HG03175 (cell line): ENCODE measurements around the gene C7orf57.

Source experiments
- ATAC-seq: cut with Tn5 transposase; IDR thresholded peaks from one replicate; pipeline ENCODE4 v1.9.1; 2021; ENCODE audit warnings: mild to moderate bottlenecking, moderate library complexity; ENCODE audit not compliant: unreplicated experiment

The C7orf57 gene

DNA sequence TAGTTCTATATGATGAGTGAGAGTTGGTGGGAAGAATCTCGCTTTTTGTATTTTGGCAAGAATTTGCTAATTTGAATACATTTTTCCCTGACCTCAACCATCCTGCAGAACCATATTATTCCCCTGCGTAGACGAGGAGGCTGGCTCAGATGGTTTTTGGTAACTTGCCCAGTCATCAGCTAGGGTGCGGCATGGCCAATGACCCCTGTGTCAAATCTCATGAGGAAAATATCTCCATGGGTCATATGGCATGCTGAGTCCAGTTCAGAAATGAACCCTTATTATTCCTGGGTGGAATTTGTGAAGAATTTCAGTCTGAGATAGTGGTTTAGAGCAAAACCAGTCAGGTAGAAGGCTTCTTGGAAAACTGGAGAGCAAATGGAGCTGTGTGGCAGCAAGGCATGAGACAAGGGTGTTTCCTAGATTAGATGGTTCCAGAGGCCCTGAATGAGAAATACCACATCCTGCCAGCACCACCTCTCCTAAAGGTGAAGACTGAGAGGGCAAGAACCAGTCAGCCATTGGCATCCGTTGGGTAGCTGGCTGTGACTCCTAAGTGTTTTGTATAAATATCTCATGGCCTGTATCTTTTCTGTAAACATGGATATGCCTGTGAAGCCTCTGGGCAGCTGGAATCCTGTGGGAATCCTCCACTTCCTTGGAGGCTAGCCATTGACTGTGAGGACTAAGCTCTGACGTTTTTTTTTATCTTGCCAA, 47.9 kb downstream of the C7orf57 start:
- ATAC-seq, result no peak

- ATAC-seq, result peak; percentile 61
Measured at GRCh38 chr7:48084727-48085432, 49.5 kb downstream of the C7orf57 start.

GRCh38 chr7:48085433-48085791, 50.1 kb downstream of the C7orf57 start:
- peak; percentile 11 for ATAC-seq

GRCh38 chr7:48085942-48086341, 50.6 kb downstream of the C7orf57 start:
- no peak for ATAC-seq

GRCh38 chr7:48087349-48087748, 52.0 kb downstream of the C7orf57 start:
- ATAC-seq, result peak; percentile 19

GRCh38 chr7:48088559-48089045, 53.3 kb downstream of the C7orf57 start:
- peak; percentile 63 for ATAC-seq

DNA sequence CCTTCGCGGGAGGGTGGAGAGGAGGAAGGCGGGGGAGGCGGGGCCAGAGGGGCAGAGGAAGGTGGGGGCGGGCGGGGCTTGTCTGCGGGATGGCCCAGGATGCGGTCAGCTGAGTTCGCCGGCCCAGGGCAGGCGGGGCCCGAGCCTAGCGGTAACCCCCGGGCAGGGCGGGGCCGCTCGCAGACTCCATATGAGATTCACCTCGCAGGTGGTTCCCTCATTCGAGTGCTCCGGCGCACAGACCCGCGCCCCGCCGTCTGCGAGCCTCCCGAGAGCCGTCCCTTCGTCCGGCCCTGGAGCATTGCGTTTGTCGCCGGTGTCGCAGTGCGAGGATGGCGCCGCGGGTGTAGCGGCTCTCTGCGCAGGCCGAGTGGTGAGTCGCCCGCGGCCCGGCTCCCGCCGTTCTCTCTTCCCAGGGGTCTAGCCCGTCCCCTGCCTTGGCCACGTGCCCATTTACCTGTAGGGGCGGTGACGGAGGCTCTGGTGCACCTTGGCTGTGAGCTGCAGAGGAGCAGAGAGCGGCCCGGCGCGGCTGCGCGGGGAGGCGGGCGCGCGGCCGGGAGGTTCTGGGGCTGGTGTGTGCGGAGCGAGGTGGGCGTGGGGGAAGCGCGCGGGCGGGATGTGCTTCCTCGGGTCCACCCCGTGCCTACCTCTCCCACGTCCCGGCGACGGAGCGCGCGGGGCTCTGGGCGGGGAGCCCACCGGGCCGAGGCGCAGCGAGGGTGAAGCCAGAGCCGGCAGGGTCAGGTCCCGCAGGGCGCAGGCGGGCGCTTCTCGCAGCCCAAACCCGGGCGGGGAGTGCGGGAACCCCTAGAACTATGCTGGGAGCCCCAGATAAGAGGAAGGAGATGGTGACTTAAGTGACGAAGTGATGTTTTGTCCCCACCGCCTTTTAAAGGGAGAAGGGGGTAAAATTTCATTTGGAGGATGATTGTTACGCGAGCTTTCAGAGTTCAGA, 54.0 kb downstream of the C7orf57 start, which contains the start of gene UPP1:
UPP1 (plus strand) TSS at position 220 of the 958 bp plus-strand sequence. CDS start 5,519 bp downstream, outside the sequence.
- ATAC-seq, result peak; percentile 58

DNA sequence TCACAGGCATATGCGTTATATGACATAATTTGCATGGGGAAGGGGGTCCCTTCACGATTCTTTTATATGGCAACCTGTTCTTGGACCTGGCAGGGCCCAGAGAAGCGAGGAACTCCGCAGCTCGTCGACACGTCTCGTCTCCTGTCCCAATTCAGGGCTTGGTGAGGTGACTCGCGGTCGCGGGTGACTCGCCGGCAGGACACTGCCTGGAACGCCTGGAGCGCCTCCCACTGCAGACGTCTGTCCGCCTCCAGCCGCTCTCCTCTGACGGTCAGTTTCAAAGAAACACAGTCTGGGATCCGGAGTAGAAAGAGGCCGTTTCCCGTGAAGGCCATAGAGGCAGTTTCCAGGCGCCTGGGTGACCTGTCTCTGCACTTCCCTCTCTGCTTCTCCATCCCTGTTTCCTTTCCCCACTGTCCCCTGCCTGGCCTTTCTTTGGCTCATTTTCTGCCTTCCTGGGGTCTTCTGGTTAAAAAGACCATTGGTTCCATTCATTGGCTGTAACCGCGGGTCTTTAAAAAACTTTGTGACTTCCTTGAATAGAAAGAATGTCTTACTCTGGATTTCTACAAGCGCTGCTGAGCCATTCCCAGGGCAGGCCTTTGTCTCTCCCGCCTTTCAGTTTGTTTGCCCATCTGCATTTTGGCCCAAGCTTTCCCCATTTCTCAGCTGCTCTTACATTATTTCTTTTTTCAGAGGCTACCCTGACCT, 54.9 kb downstream of the C7orf57 start:
- ATAC-seq, result no peak

GRCh38 chr7:48091506-48092433, 56.4 kb downstream of the C7orf57 start:
- no peak for ATAC-seq

- ATAC-seq, result no peak
Measured at GRCh38 chr7:48094861-48095293, 59.5 kb downstream of the C7orf57 start.

DNA sequence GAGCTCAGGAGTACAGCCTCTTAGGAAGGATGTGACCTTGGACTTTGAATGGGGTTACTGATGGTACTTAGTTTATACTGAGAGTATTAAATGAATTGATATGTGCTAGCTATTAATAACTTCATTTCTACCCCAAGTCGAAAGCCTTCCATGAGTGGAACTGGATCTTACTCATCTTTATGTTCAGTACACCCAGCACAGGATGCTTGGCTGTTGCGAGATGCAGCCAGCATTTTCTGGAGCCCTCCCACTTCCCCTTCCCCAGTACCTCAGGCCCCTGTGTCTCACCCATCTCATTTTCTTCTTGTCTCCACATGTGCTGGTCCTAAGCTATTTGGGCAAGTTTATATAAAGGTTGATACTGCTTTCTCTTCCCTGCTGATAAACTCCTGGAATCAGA, 60.9 kb downstream of the C7orf57 start:
- no peak for ATAC-seq

GRCh38 chr7:48097521-48098231, 62.3 kb downstream of the C7orf57 start:
- ATAC-seq, result no peak

DNA sequence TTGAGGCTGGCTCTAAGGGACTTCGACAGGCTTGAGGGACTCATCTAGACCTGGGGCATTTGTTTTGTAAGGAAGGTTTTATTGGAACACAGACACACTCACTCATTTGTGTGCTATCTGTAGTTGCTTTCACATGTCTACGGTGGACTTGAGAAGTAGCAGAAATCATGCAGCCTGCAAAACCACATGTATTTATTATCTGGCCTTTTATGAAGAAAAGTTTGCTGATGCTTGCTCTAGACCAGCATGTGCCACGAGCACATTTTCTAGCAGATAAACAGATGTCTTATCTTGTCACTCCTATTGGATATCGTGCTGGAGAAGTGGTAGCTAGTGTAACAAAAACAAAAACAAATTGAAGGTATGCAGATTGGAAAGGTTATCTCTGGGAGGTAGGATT, 63.5 kb downstream of the C7orf57 start:
- ATAC-seq, result no peak

GRCh38 chr7:48099781-48100180, 64.4 kb downstream of the C7orf57 start:
- no peak for ATAC-seq

DNA sequence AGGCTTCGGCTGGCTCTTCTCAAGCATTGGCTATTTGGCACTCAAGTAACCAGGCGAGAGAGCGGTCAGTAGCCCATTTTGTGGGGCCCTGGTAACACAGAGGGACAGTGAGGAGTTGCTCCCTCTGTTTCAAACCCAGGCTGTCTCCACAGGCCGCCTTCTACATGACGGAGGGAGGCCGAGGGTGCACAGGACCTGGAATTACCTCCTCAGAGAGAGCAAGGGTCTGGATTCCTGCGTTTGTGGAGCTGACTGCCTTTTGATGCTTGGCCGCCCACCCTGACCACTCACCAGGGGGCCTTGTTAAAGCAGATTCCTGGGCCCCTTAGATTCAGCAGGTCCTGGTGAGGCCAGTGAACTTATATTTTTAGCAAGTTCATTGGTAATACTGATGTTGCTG, 66.0 kb downstream of the C7orf57 start:
- no peak for ATAC-seq

DNA sequence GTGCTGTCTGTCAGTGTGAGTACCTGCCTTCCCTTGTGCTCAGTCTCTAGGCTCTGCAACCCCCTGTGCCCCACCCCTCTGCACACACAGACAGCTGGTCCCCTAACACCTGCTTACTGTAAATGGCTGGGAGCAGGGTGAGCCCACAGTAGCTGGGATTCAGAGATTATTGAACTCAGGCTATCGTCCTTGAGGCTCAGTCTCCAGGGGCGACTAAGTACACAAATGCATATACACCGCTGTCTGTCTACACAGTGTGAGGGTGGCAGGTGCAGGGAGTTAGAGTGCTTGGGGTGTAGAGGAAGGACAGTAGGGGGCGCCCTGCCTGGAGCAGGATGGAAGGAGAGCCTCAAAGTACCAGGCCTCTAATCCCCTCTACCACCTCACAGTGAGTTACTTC, 66.6 kb downstream of the C7orf57 start:
- no peak for ATAC-seq

DNA sequence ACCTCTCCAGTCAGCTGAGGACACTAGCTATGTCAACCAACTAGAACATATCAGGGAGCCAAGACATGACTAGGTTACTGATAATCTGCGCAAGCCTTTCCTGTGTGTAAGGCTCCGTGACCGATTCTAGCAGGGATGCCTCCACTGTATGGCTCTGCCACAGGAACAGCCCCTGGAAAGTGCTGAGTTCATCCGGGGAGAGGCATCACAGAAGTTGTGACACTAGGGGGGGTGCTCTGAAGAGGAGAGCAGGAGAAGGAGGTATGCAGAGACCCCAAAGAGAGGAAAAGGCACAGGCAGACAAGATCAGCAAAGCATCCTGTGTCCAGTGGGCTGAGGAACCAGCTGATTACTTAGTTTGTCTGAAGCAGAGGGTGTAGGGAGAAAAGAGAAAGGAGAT, 67.2 kb downstream of the C7orf57 start:
- no peak for ATAC-seq

DNA sequence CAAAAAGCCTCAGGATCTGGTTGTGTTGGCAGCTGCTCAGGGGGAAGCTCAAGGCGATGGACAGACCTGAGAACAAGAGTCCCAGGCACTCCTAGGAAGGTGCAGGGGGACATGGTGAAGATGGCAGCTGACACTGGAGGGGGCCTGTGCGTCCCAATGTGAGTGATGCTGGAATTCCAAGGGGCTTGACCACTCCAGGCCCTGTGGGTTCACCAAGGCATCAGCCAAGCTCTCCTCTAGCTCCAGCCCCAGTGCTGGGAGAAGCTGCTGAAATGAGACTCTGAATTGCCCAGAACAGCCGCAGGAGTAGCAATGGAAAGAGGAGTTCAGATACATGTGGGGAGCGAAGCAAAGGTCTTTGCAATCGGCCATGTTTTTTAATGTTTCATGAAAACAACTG, 69.7 kb downstream of the C7orf57 start:
- no peak for ATAC-seq
